ENCODE measurements around the gene GRIN2A. TPM values are rescaled to one million over a fixed set of nuclear protein-coding genes. Genes with fewer than 3 reads are reported as not detected.

GRIN2A gene
- polyA plus RNA-seq, 4 donors: 4.9 to 6.9 (median 5.7) TPM

DNA sequence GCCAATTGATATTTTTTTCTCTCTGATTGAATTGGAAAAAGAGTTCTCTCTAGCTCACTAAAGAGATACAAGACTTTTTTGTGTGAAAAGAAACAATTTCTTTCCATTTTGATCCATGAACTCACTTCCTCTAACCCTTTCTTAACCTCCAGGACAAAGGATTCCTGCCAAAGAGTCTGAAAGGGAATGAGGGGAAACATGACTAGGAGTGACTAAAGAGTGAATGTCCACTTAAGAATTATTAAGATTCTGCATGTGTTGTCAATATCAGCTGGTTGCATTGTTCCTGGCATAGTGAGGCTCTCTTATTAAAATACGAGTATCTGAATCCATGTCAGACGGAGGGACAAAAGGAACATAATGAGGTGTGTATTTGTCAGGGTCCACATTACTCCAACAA lies 344.7 kb downstream of the GRIN2A start:
- no peak for DNase-seq (ENCODE audit: low read depth in 4 of 4, low spot score in 3 of 4)

- peak; percentile 32 to 42 (median 36) for DNase-seq (ENCODE audit: low read depth in 4 of 4, low spot score in 3 of 4)
These were observed 346.0 kb downstream of the GRIN2A start for GRCh38 chr16:9836118-9836736.

- no peak for DNase-seq (ENCODE audit: low read depth in 4 of 4, low spot score in 3 of 4)
These were observed 355.0 kb downstream of the GRIN2A start for GRCh38 chr16:9827062-9827752.

GRCh38 chr16:9826656-9827055 lies 355.6 kb downstream of the GRIN2A start:
- no peak for DNase-seq (ENCODE audit: low read depth in 4 of 4, low spot score in 3 of 4)

GRCh38 chr16:9824200-9825068 lies 357.8 kb downstream of the GRIN2A start:
- no peak for DNase-seq (ENCODE audit: low read depth in 4 of 4, low spot score in 3 of 4)

GRCh38 chr16:9823510-9823909 lies 358.7 kb downstream of the GRIN2A start:
- DNase-seq (ENCODE audit: low read depth in 4 of 4, low spot score in 3 of 4): no peak

DNA sequence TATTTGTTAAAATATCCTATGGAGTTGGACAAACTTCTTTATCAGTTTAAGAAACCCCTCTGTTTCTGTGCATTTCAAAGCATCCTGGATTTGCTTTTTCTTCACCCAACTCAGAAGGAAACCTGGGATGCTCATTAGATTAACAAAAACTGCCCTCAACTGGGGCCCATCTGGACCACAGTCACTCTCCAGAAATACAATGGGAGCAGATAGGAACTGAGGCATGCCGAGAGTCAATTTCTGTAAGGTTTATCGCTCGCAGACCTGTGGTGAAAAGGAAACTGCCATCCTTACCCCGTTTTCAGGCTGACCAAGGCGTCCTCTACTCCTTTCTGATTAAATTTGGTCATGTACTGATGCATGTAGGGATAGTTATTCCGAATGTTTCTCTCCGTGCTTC lies 360.3 kb downstream of the GRIN2A start:
- no peak for DNase-seq (ENCODE audit: low read depth in 4 of 4, low spot score in 3 of 4)

DNA sequence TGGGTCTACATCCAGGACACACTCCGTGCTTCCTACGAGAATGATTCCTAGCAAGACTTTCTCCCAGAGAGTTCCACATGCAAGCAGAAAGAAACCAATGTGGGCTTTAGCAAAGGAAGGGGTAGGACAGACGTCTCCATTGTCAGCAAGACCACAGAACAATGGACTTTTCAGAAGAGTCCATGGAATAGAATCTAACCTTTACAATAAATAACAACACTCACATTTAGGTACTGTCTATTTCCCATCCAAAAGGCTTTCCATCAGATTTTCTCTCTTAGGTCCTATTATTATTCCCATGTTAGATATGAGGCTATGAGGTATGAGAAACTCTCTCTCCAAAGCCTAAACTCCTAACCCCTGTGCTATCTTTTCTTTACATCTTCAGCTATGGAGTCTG lies 360.9 kb downstream of the GRIN2A start:
- DNase-seq (ENCODE audit: low read depth in 4 of 4, low spot score in 3 of 4): no peak

- DNase-seq (ENCODE audit: low read depth in 4 of 4, low spot score in 3 of 4): peak in 1 of 4 donors; percentile 8
These were observed 361.6 kb downstream of the GRIN2A start for GRCh38 chr16:9820476-9821246.

DNA sequence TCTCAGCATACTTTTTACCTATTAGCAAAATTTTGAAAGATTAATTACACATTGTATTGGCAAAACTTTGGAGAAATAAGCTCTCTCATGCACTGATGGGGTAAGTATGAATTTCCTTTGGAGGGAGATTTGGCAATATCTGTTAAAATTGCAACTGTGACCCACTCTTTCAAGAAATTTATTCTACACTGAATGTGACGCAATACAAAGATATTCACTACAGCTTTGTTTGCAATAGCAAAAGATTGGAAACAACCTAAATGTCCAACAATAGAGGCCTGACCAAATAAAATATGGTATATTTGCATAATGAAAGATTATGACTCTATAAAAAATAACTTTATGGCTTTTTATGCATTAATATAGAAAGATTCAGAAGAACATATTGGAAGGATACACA lies 363.5 kb downstream of the GRIN2A start:
- DNase-seq (ENCODE audit: low read depth in 4 of 4, low spot score in 3 of 4): no peak

GRCh38 chr16:9817586-9817985 lies 364.6 kb downstream of the GRIN2A start:
- no peak for DNase-seq (ENCODE audit: low read depth in 4 of 4, low spot score in 3 of 4)

GRCh38 chr16:9816644-9817043 lies 365.6 kb downstream of the GRIN2A start:
- no peak for DNase-seq (ENCODE audit: low read depth in 4 of 4, low spot score in 3 of 4)

- DNase-seq (ENCODE audit: low read depth in 4 of 4, low spot score in 3 of 4): no peak
These were observed 368.6 kb downstream of the GRIN2A start for GRCh38 chr16:9813665-9814064.

GRCh38 chr16:9808210-9808609 lies 374.0 kb downstream of the GRIN2A start:
- DNase-seq (ENCODE audit: low read depth in 4 of 4, low spot score in 3 of 4): no peak

GRCh38 chr16:9807302-9807701 lies 374.9 kb downstream of the GRIN2A start:
- no peak for DNase-seq (ENCODE audit: low read depth in 4 of 4, low spot score in 3 of 4)

DNA sequence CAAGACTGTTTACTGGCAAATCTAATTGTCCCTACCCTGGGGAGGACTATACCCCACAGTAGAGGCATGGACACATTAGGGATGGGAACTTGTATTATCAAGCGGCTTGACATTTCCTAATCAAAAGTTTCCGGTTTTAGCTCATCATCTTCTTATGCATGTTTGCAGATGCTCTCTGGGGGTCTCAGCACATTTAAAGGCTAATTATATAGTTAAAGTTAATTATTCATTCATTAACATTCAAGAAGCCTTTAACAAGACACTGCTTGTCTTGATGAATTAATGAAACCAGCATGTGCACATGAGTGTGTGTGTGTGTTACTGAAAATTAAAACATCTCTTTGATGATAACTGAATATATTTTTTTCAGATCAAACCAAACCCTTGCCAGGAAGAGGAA lies 377.1 kb downstream of the GRIN2A start:
- no peak for DNase-seq (ENCODE audit: low read depth in 4 of 4, low spot score in 3 of 4)

DNA sequence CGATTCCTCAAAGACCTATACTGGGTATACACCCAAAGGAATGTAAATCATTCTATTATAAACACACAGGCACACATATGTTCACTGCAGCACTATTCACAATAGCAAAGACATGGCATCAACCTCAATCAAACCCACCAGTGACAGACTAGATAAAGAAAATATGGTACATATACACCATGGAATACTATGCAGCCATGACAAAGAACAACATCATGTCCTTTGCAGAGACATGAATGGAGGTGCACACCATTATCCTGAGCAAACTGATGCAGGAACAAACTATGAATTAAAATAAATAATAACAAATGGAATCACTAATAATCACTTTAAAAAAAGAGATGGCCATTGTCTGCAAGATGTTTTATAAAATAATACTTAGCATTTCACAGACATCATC lies 380.1 kb downstream of the GRIN2A start:
- no peak for DNase-seq (ENCODE audit: low read depth in 4 of 4, low spot score in 3 of 4)

DNA sequence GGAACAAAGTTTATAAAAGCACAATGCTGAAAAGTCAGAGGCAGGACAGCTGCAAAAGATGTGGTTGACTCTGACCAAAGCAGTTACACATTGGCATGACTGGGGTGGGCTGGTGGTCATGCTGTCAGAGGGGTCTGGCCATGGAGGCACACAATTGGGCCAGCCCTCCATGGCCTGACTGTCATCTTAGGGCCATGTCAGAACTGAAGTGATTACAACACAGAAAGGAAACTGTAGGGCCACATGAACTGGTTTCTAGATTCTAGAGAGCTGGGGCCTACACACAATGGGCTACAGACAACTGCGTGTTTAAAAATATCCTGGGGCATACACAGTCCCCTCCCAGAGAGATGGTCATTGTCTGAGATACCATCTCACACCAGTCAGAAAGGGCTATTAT lies 380.6 kb downstream of the GRIN2A start:
- DNase-seq (ENCODE audit: low read depth in 4 of 4, low spot score in 3 of 4): no peak

GRCh38 chr16:9800186-9800738 lies 382.0 kb downstream of the GRIN2A start:
- no peak for DNase-seq (ENCODE audit: low read depth in 4 of 4, low spot score in 3 of 4)

DNA sequence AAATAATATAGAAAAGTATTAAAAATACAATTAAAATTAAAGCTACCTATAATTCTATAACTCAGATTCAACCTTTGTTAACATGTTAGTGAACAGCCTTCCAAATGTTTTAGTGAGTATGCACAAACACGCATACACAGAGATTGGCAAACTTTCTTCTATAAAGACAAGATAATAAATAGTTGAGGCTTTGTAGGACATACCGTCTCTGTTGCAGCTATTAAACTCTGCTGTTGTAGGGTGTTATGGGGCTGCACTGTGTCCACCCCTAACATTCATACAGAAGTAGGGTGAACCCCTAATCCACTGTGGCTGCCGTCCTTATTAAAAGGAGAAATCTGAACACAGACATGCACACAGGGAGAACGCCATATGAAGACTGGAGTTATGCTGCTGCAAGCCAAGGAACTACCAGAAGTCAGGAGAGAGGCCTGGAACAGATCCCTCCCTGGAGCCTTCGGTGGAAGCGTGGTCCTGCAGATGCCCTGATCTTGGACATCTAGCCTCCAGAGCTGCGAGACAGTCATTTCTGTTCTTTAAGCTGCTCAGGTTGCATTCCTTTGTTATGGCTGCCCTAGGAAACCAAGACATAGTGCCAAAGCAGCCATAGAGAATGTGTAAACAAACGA lies 383.2 kb downstream of the GRIN2A start:
- no peak for DNase-seq (ENCODE audit: low read depth in 4 of 4, low spot score in 3 of 4)
